ENCODE data around the gene MRO. TPM values are rescaled to one million over a fixed set of nuclear protein-coding genes. Genes with fewer than 3 reads are reported as not detected.

The MRO gene
- total RNA-seq, 1 experiment from 2014 or later = 0.84 TPM

DNA sequence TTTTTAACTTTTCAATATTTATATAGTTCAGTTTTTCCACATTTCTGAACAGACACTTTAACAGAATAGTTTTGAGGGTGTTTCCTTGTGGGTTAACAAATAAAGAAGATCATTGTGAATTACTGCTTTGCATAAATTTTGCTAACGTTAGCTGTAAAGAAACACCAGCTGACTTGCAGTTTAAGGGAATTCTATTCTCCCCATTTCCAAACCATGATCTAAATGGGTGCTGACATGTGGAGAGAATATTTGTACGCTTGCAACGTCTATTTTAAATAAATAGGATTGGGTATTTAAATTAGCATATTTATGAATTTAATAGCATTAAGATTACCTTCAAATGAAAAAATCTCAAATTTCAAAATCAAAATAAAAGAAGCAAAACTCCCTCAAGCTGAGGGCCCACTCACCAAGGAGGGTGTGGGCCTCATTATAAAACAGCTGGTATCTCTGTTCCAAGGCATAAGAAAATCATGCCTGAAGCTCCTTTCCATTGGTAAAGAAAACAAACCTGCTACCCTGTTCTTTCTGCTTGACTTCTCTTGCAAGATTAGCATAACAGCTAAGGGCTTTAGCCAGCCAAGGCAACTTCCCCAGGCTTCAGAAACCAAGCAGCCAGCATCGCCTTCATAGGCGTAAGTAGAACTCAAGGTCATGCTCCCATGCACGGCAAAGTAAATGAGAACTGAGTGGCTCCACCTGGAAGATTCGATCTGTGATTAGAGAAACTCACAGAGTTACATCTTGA, 3.2 kb downstream of the MRO start:
- Histone ChIP-seq H3K9ac (ENCODE audit: low read length) (no peak overlapping the region), H2AFZ (ENCODE audit: low read depth, low read length, poor library complexity, severe bottlenecking) (no peak overlapping the region), H3K4me1 (ENCODE audit: control insufficient read depth in 1 of 2, insufficient read depth in 2 of 2, low read length in 2 of 2) (peaks cover 3 to 22% of the 10 kb centered on the region in 2 experiments; a peak in 3 of 4 replicates), H3K79me2 (ENCODE audit: insufficient read depth, low read length) (no peaks in the 10 kb centered on the region), H3K9me2 (ENCODE audit: insufficient read depth) (no peaks in the 10 kb centered on the region), H3K4me3 (replicated peaks in 1 of 2; ENCODE audit: low read depth in 1 of 2, low read length in 2 of 2) (no peak overlapping the region), H3K27me3 (ENCODE audit: insufficient read depth, low read length) (no peaks in the 10 kb centered on the region), H3K27ac (ENCODE audit: low read depth, low read length) (no peak overlapping the region), H3K9me3 (ENCODE audit: control insufficient read depth in 1 of 2, insufficient read depth in 1 of 2, low read depth in 1 of 2, low read length in 2 of 2) (no peaks in the 10 kb centered on the region), H3K4me2 (ENCODE audit: low read length) (no peak overlapping the region), H3K36me3 (ENCODE audit: control insufficient read depth in 1 of 2, insufficient read depth in 2 of 2, low read length in 2 of 2) (no peaks in the 10 kb centered on the region), H4K20me1 (ENCODE audit: insufficient read depth) (no peaks in the 10 kb centered on the region)
- no TSS peak for BruUV-seq (replicated peaks)
- ATAC-seq = no peak
- ChIA-PET RAD21 (ENCODE audit: low non-redundant PET in 1 of 2, low total read pairs in 2 of 2, uncharacterized antibody in 2 of 2, unreplicated experiment in 2 of 2) (no interaction called here), POLR2A (no interaction called here), CTCF (no interaction called here)
- TF ChIP-seq CBX3 (IDR thresholded peaks at IDR 0.05; ENCODE audit: low read depth) (no peak), SRF (IDR thresholded peaks at IDR 0.05; ENCODE audit: low read depth) (no peak), YY1 (IDR thresholded peaks at IDR 0.05; ENCODE audit: extremely low read depth, insufficient replicate concordance, low read depth, low read length) (no peak), RAD21 (IDR thresholded peaks at IDR 0.05; ENCODE audit: low read depth) (no peak), ATF3 (IDR thresholded peaks at IDR 0.05) (no peak), ZFX (IDR thresholded peaks at IDR 0.05) (no peak), POLR2A (IDR thresholded peaks at IDR 0.05; ENCODE audit: borderline replicate concordance, extremely low read depth, insufficient read depth, insufficient read length) (no peak), EZH2 (IDR thresholded peaks at IDR 0.05) (no peak), EGR1 (IDR thresholded peaks at IDR 0.05; ENCODE audit: low read depth) (no peak), SIN3A (IDR thresholded peaks at IDR 0.05; ENCODE audit: low read depth) (no peak), ZNF274 (IDR thresholded peaks at IDR 0.05; ENCODE audit: low read depth, low read length) (no peak)
- TF ChIP-seq, protein P1, sequence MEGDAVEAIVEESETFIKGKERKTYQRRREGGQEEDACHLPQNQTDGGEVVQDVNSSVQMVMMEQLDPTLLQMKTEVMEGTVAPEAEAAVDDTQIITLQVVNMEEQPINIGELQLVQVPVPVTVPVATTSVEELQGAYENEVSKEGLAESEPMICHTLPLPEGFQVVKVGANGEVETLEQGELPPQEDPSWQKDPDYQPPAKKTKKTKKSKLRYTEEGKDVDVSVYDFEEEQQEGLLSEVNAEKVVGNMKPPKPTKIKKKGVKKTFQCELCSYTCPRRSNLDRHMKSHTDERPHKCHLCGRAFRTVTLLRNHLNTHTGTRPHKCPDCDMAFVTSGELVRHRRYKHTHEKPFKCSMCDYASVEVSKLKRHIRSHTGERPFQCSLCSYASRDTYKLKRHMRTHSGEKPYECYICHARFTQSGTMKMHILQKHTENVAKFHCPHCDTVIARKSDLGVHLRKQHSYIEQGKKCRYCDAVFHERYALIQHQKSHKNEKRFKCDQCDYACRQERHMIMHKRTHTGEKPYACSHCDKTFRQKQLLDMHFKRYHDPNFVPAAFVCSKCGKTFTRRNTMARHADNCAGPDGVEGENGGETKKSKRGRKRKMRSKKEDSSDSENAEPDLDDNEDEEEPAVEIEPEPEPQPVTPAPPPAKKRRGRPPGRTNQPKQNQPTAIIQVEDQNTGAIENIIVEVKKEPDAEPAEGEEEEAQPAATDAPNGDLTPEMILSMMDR (IDR thresholded peaks at IDR 0.05 in 2 of 3, conservative IDR thresholded peaks at IDR 0.05 in 1 of 3; ENCODE audit: borderline replicate concordance in 1 of 3, insufficient read depth in 1 of 3, low read depth in 2 of 3, low read length in 2 of 3) = no peak
- intact Hi-C loops (cut with micrococcal nuclease) = no loop called here
- no peak for DNase-seq (ENCODE audit: low read depth, low spot score)

Measured in HCT116 (cell line).